PFSK-1 (cell line): ENCODE data around the gene CKAP2.

ENCODE experiments used
- FOXP2 ChIP-seq: optimal IDR thresholded peaks from 2 replicates; pipeline ENCODE3; 2011; ENCODE audit warnings: borderline replicate concordance, control low read depth, inconsistent platforms; ENCODE audit not compliant: insufficient read depth; ENCODE audit errors: extremely low read length, extremely low read depth
- POLR2AphosphoS5 ChIP-seq: IDR thresholded peaks from 2 replicates; pipeline ENCODE4 v1.6.1; 2012; ENCODE audit warnings: low read depth, mild to moderate bottlenecking, control low read depth, low read length, moderate library complexity
- SIN3A ChIP-seq: IDR thresholded peaks from 2 replicates; pipeline ENCODE4 v1.6.1; 2012; ENCODE audit warnings: mild to moderate bottlenecking, low read length, moderate library complexity, borderline replicate concordance; ENCODE audit not compliant: insufficient read depth
- TAF1 ChIP-seq: IDR thresholded peaks from 2 replicates; pipeline ENCODE4 v1.6.1; 2012; ENCODE audit warnings: low read length, control low read depth, borderline replicate concordance; ENCODE audit not compliant: insufficient read depth
- TF ChIP-seq, protein P1 (sequence below), 2 experiments: IDR thresholded peaks; 2 replicates each; pipeline versions ENCODE4 v1.6.1 to v1.8.0; 2011 to 2012; ENCODE audit warnings: low read depth in 2 of 2, low read length in 2 of 2, control low read depth in 1 of 2, inconsistent platforms in 1 of 2, mild to moderate bottlenecking in 1 of 2, moderate library complexity in 1 of 2; ENCODE audit not compliant: insufficient read depth in 1 of 2

CKAP2 gene

DNA sequence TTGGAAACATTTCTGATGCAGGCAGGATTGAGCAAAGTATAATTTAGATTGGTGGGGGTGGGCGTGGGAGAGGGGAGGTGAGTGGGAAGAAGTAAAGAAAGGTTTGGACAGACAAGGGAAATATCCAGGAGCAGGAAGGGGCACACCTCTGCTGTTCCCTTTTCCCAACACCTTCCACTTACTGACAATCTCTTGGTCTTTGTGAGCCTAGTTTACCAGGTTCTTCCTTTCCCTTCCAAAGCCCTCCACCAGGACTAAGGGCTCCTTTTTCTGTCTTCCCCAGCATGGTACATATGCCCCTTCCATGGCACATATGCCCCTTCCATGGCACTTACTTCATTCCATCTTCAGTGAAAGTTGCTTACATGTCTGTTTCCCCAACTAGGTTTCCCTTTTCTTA, 43.1 kb upstream of the CKAP2 start:
- TF ChIP-seq, protein P1, sequence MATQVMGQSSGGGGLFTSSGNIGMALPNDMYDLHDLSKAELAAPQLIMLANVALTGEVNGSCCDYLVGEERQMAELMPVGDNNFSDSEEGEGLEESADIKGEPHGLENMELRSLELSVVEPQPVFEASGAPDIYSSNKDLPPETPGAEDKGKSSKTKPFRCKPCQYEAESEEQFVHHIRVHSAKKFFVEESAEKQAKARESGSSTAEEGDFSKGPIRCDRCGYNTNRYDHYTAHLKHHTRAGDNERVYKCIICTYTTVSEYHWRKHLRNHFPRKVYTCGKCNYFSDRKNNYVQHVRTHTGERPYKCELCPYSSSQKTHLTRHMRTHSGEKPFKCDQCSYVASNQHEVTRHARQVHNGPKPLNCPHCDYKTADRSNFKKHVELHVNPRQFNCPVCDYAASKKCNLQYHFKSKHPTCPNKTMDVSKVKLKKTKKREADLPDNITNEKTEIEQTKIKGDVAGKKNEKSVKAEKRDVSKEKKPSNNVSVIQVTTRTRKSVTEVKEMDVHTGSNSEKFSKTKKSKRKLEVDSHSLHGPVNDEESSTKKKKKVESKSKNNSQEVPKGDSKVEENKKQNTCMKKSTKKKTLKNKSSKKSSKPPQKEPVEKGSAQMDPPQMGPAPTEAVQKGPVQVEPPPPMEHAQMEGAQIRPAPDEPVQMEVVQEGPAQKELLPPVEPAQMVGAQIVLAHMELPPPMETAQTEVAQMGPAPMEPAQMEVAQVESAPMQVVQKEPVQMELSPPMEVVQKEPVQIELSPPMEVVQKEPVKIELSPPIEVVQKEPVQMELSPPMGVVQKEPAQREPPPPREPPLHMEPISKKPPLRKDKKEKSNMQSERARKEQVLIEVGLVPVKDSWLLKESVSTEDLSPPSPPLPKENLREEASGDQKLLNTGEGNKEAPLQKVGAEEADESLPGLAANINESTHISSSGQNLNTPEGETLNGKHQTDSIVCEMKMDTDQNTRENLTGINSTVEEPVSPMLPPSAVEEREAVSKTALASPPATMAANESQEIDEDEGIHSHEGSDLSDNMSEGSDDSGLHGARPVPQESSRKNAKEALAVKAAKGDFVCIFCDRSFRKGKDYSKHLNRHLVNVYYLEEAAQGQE (IDR thresholded peaks at IDR 0.05; ENCODE audit: insufficient read depth in 1 of 2, low read depth in 2 of 2, low read length in 2 of 2) = no peak
- TF ChIP-seq FOXP2 (no peak), TAF1 (no peak), POLR2AphosphoS5 (no peak), SIN3A (no peak)

DNA sequence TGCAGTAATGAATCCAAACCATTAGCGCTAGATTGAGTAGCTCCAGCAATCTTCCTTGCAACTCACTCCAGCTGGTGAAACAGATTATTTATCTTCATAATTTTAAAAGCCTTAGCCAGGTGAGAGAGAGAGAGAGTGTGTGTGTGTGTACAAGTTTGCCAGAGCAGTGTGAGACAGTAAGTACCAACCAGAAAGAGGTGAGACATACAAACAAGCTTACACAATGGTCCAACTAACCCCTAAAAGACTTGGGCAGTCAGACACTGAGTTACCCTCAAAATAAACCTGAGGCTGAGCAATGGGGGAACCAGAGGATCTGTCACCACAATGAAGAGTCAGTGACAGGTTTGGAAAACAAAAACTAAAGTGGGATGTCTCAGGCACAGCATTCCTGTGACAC, 41.2 kb upstream of the CKAP2 start:
- TF ChIP-seq FOXP2 = no peak
- TF ChIP-seq SIN3A = no peak
- no peak for TF ChIP-seq POLR2AphosphoS5
- TF ChIP-seq, protein P1 (IDR thresholded peaks at IDR 0.05; ENCODE audit: insufficient read depth in 1 of 2, low read depth in 2 of 2, low read length in 2 of 2) = no peak
- TF ChIP-seq TAF1 = no peak

DNA sequence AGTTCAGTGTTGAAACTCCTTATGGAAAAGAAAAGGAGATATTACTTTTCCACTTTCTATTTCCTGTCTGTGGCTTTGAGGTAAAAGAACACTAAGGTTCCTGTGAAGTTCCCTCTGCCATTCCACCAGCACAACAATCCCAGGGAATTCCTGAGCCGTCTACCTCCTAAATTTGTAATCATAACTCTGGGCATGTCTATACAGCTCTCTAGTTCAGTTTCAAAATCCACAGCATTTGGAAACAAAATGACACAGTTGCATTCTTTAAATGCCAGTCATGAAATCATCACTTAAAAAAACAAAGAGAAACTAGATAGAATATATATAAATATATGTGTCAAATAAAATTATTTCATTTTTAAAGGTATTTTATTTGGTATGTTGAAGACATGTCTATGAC, 40.3 kb upstream of the CKAP2 start:
- TF ChIP-seq, protein P1 (IDR thresholded peaks at IDR 0.05; ENCODE audit: insufficient read depth in 1 of 2, low read depth in 2 of 2, low read length in 2 of 2) = no peak

DNA sequence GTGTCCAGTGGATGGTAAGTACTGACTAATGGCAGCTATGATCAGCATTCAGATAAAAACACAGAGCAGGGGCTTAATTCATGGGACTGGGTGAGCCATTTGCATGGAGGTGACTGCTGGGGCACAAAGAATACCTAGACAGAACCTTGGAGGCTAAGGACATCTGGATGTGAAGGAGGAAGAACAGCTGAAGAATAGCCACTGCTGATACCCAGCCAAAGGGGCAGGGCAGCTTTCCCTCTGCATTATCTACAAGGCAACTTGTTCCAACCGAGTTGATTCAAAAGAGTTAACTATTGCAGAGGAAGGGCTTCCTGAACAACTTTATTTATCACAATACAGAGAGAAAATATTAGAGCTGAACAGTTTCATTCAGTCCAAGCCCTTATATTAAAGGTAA, 36.2 kb upstream of the CKAP2 start:
- TF ChIP-seq, protein P1 (IDR thresholded peaks at IDR 0.05; ENCODE audit: insufficient read depth in 1 of 2, low read depth in 2 of 2, low read length in 2 of 2) = no peak
- no peak for TF ChIP-seq TAF1

DNA sequence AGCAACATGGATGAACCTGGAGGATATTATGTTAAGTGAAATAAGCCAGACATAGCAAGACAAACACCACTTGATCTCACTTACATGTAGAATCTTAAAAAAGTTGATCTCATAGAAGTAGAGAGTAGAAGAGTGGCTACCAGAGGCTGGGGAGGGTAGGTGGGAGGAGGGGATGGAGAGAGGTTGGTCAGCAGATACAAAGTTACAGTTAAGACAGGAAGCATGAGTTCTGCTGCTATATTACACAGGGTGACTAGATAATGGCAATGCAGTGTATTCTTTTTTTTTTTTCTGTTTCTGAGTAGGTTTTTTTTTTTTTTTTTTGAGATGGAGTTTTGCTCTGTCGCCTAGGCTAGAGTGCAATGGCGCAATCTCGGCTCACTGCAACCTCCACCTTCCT, 34.1 kb upstream of the CKAP2 start:
- TF ChIP-seq, protein P1 (IDR thresholded peaks at IDR 0.05; ENCODE audit: insufficient read depth in 1 of 2, low read depth in 2 of 2, low read length in 2 of 2) = no peak
- TF ChIP-seq SIN3A (no peak), POLR2AphosphoS5 (no peak), TAF1 (no peak), FOXP2 (no peak)
